CD14-positive monocyte (primary cell): ENCODE measurements around the gene ASPN. TPM values are rescaled to one million over a fixed set of nuclear protein-coding genes. Genes with fewer than 3 reads are reported as not detected.

ENCODE experiments used
- DNase-seq, 3 donors: peaks; one replicate each; pipeline ENCODE4 v3.0.0-alpha.2; 2011 to 2022
- H2AFZ ChIP-seq: 2 replicates; pipeline ENCODE4 v1.6.0; 2012; ENCODE audit warnings: mild to moderate bottlenecking, low read depth, low read length, inconsistent platforms; ENCODE audit not compliant: insufficient read depth, poor library complexity, severe bottlenecking
- H3K27ac ChIP-seq, 2 donors: 1 replicate in 1 of 2; 2 replicates in 1 of 2; pipeline ENCODE4 v1.5.1; 2012 to 2013; ENCODE audit warnings: low read length in 2 of 2, control low read depth in 1 of 2, inconsistent platforms in 1 of 2, low read depth in 1 of 2, mild to moderate bottlenecking in 1 of 2
- H3K27me3 ChIP-seq, 2 donors: one replicate each; pipeline versions ENCODE4 v1.6.0 to v1.6.1; 2011 to 2013; ENCODE audit warnings: low read length in 2 of 2; ENCODE audit not compliant: control insufficient read depth in 2 of 2, insufficient read depth in 2 of 2
- H3K36me3 ChIP-seq, 2 donors: replicated peaks in 1 of 2; 1 replicate in 1 of 2; 2 replicates in 1 of 2; pipeline versions ENCODE4 v1.5.1 to v1.6.1; 2012 to 2013; ENCODE audit warnings: low read length in 2 of 2, control low read depth in 1 of 2, inconsistent platforms in 1 of 2, mild to moderate bottlenecking in 1 of 2; ENCODE audit not compliant: insufficient read depth in 2 of 2, control insufficient read depth in 1 of 2
- H3K4me1 ChIP-seq, 2 donors: 1 replicate in 1 of 2; 2 replicates in 1 of 2; pipeline versions ENCODE4 v1.5.1 to v1.6.1; 2012 to 2013; ENCODE audit warnings: low read length in 2 of 2, control low read depth in 1 of 2, inconsistent platforms in 1 of 2, mild to moderate bottlenecking in 1 of 2, moderate library complexity in 1 of 2; ENCODE audit not compliant: insufficient read depth in 2 of 2, control insufficient read depth in 1 of 2
- H3K4me2 ChIP-seq: replicated peaks from 2 replicates; pipeline ENCODE3; 2012; ENCODE audit warnings: low read length, moderate library complexity, mild to moderate bottlenecking; ENCODE audit not compliant: poor library complexity, severe bottlenecking; ENCODE audit errors: extremely low read depth
- H3K4me3 ChIP-seq, 3 experiments: fragments of 200-600 bp in 1 of 3; sonication (generic) in 1 of 3; replicated peaks in 1 of 3; 1 replicate in 2 of 3; 2 replicates in 1 of 3; pipeline ENCODE4 v1.5.1; 2011 to 2013; ENCODE audit warnings: low read length in 3 of 3, mild to moderate bottlenecking in 3 of 3, control low read depth in 2 of 3, low read depth in 2 of 3, inconsistent platforms in 1 of 3, moderate library complexity in 1 of 3
- H3K79me2 ChIP-seq: 2 replicates; pipeline ENCODE4 v1.6.0; 2012; ENCODE audit warnings: mild to moderate bottlenecking, control low read depth, inconsistent platforms, low read length, moderate library complexity; ENCODE audit not compliant: insufficient read depth
- H3K9ac ChIP-seq: 2 replicates; pipeline ENCODE4 v1.6.0; 2017; ENCODE audit warnings: low read length, mild to moderate bottlenecking; ENCODE audit not compliant: insufficient read depth, poor library complexity, severe bottlenecking
- H3K9me3 ChIP-seq, 2 donors: replicated peaks in 1 of 2; 1 replicate in 1 of 2; 2 replicates in 1 of 2; pipeline versions ENCODE4 v1.5.1 to v1.6.1; 2012 to 2013; ENCODE audit warnings: low read length in 2 of 2, control low read depth in 1 of 2; ENCODE audit not compliant: control insufficient read depth in 1 of 2, insufficient read depth in 1 of 2
- H4K20me1 ChIP-seq: 2 replicates; pipeline ENCODE4 v1.6.0; 2012; ENCODE audit warnings: mild to moderate bottlenecking, low read length, control low read depth, moderate library complexity; ENCODE audit not compliant: insufficient read depth
- H3K27ac Mint-ChIP-seq, 7 donors: one replicate each; pipeline ENCODE4 v1.8.0; 2020; ENCODE audit warnings: mild to moderate bottlenecking in 7 of 7, mixed read lengths in 7 of 7, moderate library complexity in 6 of 7, inconsistent platforms in 2 of 7
- H3K27me3 Mint-ChIP-seq, 3 donors: one replicate each; pipeline ENCODE4 v1.8.0; 2021 to 2022; ENCODE audit warnings: low read depth in 3 of 3, mild to moderate bottlenecking in 3 of 3, mixed read lengths in 3 of 3, moderate library complexity in 3 of 3, inconsistent platforms in 1 of 3
- H3K36me3 Mint-ChIP-seq, 2 donors: one replicate each; pipeline ENCODE4 v1.8.0; 2020; ENCODE audit warnings: mixed read lengths in 2 of 2, inconsistent platforms in 1 of 2, mild to moderate bottlenecking in 1 of 2
- H3K4me1 Mint-ChIP-seq: one replicate; pipeline ENCODE4 v1.8.0; 2020; ENCODE audit warnings: mild to moderate bottlenecking, mixed read lengths
- H3K4me3 Mint-ChIP-seq, 2 donors: one replicate each; pipeline ENCODE4 v1.8.0; 2020; ENCODE audit warnings: mild to moderate bottlenecking in 2 of 2, mixed read lengths in 2 of 2, moderate library complexity in 1 of 2
- H3K9me3 Mint-ChIP-seq, 7 donors: one replicate each; pipeline ENCODE4 v1.8.0; 2020 to 2022; ENCODE audit warnings: mixed read lengths in 7 of 7, mild to moderate bottlenecking in 6 of 7, moderate library complexity in 6 of 7, inconsistent platforms in 2 of 7
- CTCF ChIP-seq: fragments of 200-600 bp; IDR thresholded peaks from one replicate; pipeline ENCODE4 v1.8.0; 2022; ENCODE audit warnings: antibody characterized with exemption, mild to moderate bottlenecking
- WGBS: methylation state at CpG from one replicate; pipeline ENCODE4 v1.1.5; 2013; ENCODE audit warnings: missing lambda C conversion rate; ENCODE audit not compliant: insufficient coverage; 5-methylcytosine and 5-hydroxymethylcytosine counted together
- intact Hi-C, 2 donors: fragments of 100-400 bp; cut with micrococcal nuclease; formaldehyde crosslinking; loops; one replicate each; pipeline versions ENCODE4 v1.15.0 to v1.15.1; 2023
- polyA plus RNA-seq, 3 donors: library from polyadenylated mRNA; depleted of rRNA in 1 of 3; unstranded in 2 of 3; stranded (reverse) in 1 of 3; fragments of 300-500 nt in 2 of 3; fragments of >200 nt in 1 of 3; fragmentation: Illumina TruSeq in 2 of 3; gene quantifications; 1 replicate in 2 of 3; 2 replicates in 1 of 3; pipeline ENCODE4 v1.2.3, GENCODE V29; 2012 to 2021

ASPN gene
- polyA plus RNA-seq, 3 donors = not detected

GRCh38 chr9:92516521-92516920 lies 34.2 kb upstream of the ASPN start:
- H3K27me3 Mint-ChIP-seq = peaks cover 0 to 5% (median 2%) of the 10 kb centered on the region in 3 donors
- no peaks in the 10 kb centered on the region for H3K36me3 ChIP-seq
- no peak overlapping the region for H3K4me3 ChIP-seq
- DNase-seq = no peak
- intact Hi-C loops = no loop called here
- no peaks in the 10 kb centered on the region for H4K20me1 ChIP-seq
- no peak overlapping the region for H3K27ac ChIP-seq
- H2AFZ ChIP-seq = no peak overlapping the region
- no peak overlapping the region for H3K4me3 Mint-ChIP-seq
- no peak overlapping the region for H3K9ac ChIP-seq
- H3K4me1 Mint-ChIP-seq = no peaks in the 10 kb centered on the region
- H3K9me3 ChIP-seq = no peaks in the 10 kb centered on the region
- TF ChIP-seq CTCF = no peak
- H3K27ac Mint-ChIP-seq = no peak overlapping the region
- H3K27me3 ChIP-seq = no peaks in the 10 kb centered on the region
- H3K36me3 Mint-ChIP-seq = peaks cover 5% of the 10 kb centered on the region in 2 donors
- no peaks in the 10 kb centered on the region for H3K4me1 ChIP-seq
- no peaks in the 10 kb centered on the region for H3K79me2 ChIP-seq
- WGBS = no CpG with 5 or more reads among the region's 1 CpG
- peaks cover 0 to 3% (median 0%) of the 10 kb centered on the region in 7 donors for H3K9me3 Mint-ChIP-seq
- H3K4me2 ChIP-seq = no peak overlapping the region

GRCh38 chr9:92514635-92515034 lies 32.3 kb upstream of the ASPN start:
- Mint-ChIP-seq H3K9me3 (peaks cover 0 to 3% (median 0%) of the 10 kb centered on the region in 7 donors), H3K27ac (no peak overlapping the region)
- no peak overlapping the region for H2AFZ ChIP-seq

More at GRCh38 chr9:92514635-92515034, 32.3 kb upstream of the ASPN start:
- no peaks in the 10 kb centered on the region for H3K4me1 ChIP-seq
- no peak overlapping the region for H3K4me2 ChIP-seq
- H3K9ac ChIP-seq = no peak overlapping the region
- no peaks in the 10 kb centered on the region for H3K27me3 ChIP-seq
- H3K27ac ChIP-seq = no peak overlapping the region
- no peaks in the 10 kb centered on the region for H3K36me3 ChIP-seq
- no peak overlapping the region for H3K4me3 ChIP-seq
- Mint-ChIP-seq H3K4me1 (peaks cover 3% of the 10 kb centered on the region), H3K27me3 (peaks cover 0 to 3% (median 2%) of the 10 kb centered on the region in 3 donors), H3K4me3 (no peak overlapping the region), H3K36me3 (peaks cover 5% of the 10 kb centered on the region in 2 donors)
- intact Hi-C loops = no loop called here
- no peak for TF ChIP-seq CTCF
- no peaks in the 10 kb centered on the region for H3K79me2 ChIP-seq
- DNase-seq = no peak
- 97% methylated on average over 6 of the region's 10 CpGs for WGBS
- H4K20me1 ChIP-seq = no peaks in the 10 kb centered on the region
- H3K9me3 ChIP-seq = no peaks in the 10 kb centered on the region
